ENCODE data around the gene ABHD2. TPM values are rescaled to one million over a fixed set of nuclear protein-coding genes. Genes with fewer than 3 reads are reported as not detected.

ABHD2 gene
- total and polyA plus RNA-seq, 9 of the 15 experiments (the other 6 are each of a cell fraction or from before 2014, with no cell fraction given) = 16.9 to 99.8 (median 47.5) TPM

DNA sequence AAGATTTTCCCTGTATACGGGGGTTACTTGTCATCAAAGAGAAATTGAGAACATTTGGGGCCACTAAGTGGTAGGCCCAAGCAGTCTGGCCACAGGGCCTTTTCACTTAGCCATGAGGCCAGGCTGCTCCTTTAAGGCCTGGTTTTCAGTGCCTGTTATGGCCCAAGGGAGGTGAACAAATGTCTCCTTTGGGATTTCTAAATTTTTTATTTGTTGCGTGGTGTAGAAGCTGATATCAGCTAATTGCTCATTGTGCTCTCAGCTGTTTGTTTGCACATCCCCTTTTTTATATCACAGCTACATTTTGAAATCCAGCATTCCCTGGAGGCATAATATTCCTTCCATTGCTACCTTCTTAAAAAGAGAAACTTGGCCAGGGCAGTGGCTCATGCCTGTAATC, 84.7 kb downstream of the ABHD2 start:
- H3K9ac ChIP-seq (ENCODE audit: insufficient read depth in 1 of 2, low read depth in 2 of 2, low read length in 2 of 2) = no peak overlapping the region
- intact Hi-C loops (cut with micrococcal nuclease) (no loop called here), in situ Hi-C loops (cut with MboI) (loop anchor here (10.0 kb wide), 1 partner anchor 288 kb away; no protein-coding TSS in a partner anchor)
- H3K27me3 ChIP-seq (ENCODE audit: control insufficient read depth in 2 of 2, insufficient read depth in 2 of 2, low read length in 2 of 2) = no peaks in the 10 kb centered on the region
- ATAC-seq (no peak), DNase-seq (ENCODE audit: extremely low read depth in 1 of 4, low spot score in 3 of 4) (no peak), FAIRE-seq (no peak)
- no peaks in the 10 kb centered on the region for H4K20me1 ChIP-seq (replicated peaks; ENCODE audit: control insufficient read depth, insufficient read depth, low read length)
- H3K9me1 ChIP-seq (ENCODE audit: control insufficient read depth, insufficient read depth, low read length) = no peaks in the 10 kb centered on the region
- H3K79me2 ChIP-seq (ENCODE audit: control insufficient read depth, insufficient read depth, low read length) = peaks cover 2% of the 10 kb centered on the region; the same call in 1 of the 3 replicates
- 95% methylated on average over 2 of the region's 2 CpGs for WGBS (ENCODE audit: insufficient coverage, low coverage, missing lambda C conversion rate)
- H2AFZ ChIP-seq (ENCODE audit: low read depth, low read length) = no peak overlapping the region
- H3K9me3 ChIP-seq (replicated peaks; ENCODE audit: control insufficient read depth, insufficient read depth, low read depth, low read length) = no peaks in the 10 kb centered on the region
- H3K36me3 ChIP-seq (ENCODE audit: control insufficient read depth, insufficient read depth, low read length) = peaks cover 63% of the 10 kb centered on the region
- no peaks in the 10 kb centered on the region for H3K4me1 ChIP-seq (replicated peaks in 1 of 2; ENCODE audit: control insufficient read depth in 2 of 2, insufficient read depth in 2 of 2, low read length in 2 of 2)
- H3K4me3 ChIP-seq = no peak overlapping the region
- CTCF ChIA-PET (ENCODE audit: low intra/inter-chr PET ratio) = interaction anchor here (0.7 to 0.8 kb wide), 2 partner anchors 102 to 116 kb away, joined by 3 to 4 read pairs; no protein-coding TSS in a partner anchor
- no peak overlapping the region for H3K27ac ChIP-seq (ENCODE audit: extremely low read depth, low read depth, low read length)
- POLR2A ChIA-PET = no interaction called here
- H3K4me2 ChIP-seq (ENCODE audit: insufficient read depth, low read length) = no peak overlapping the region
- no TSS peak for BruUV-seq (replicated peaks)
- TF ChIP-seq, protein P1, sequence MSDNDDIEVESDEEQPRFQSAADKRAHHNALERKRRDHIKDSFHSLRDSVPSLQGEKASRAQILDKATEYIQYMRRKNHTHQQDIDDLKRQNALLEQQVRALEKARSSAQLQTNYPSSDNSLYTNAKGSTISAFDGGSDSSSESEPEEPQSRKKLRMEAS (CRISPR knock-in tag; IDR thresholded peaks at IDR 0.05) = no peak
- TF ChIP-seq FOXA1 (IDR thresholded peaks at IDR 0.05; ENCODE audit: borderline replicate concordance) = no peak
- TF ChIP-seq ARID1B (IDR thresholded peaks at IDR 0.05) = no peak
- TF ChIP-seq, protein P2, sequence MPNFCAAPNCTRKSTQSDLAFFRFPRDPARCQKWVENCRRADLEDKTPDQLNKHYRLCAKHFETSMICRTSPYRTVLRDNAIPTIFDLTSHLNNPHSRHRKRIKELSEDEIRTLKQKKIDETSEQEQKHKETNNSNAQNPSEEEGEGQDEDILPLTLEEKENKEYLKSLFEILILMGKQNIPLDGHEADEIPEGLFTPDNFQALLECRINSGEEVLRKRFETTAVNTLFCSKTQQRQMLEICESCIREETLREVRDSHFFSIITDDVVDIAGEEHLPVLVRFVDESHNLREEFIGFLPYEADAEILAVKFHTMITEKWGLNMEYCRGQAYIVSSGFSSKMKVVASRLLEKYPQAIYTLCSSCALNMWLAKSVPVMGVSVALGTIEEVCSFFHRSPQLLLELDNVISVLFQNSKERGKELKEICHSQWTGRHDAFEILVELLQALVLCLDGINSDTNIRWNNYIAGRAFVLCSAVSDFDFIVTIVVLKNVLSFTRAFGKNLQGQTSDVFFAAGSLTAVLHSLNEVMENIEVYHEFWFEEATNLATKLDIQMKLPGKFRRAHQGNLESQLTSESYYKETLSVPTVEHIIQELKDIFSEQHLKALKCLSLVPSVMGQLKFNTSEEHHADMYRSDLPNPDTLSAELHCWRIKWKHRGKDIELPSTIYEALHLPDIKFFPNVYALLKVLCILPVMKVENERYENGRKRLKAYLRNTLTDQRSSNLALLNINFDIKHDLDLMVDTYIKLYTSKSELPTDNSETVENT (CRISPR knock-in tag; IDR thresholded peaks at IDR 0.05) = no peak
- TF ChIP-seq HCFC1 (IDR thresholded peaks at IDR 0.05; ENCODE audit: low read depth, low read length) = no peak
- TF ChIP-seq GABPB1 (CRISPR knock-in tag; IDR thresholded peaks at IDR 0.05) = no peak
- TF ChIP-seq, protein P3, sequence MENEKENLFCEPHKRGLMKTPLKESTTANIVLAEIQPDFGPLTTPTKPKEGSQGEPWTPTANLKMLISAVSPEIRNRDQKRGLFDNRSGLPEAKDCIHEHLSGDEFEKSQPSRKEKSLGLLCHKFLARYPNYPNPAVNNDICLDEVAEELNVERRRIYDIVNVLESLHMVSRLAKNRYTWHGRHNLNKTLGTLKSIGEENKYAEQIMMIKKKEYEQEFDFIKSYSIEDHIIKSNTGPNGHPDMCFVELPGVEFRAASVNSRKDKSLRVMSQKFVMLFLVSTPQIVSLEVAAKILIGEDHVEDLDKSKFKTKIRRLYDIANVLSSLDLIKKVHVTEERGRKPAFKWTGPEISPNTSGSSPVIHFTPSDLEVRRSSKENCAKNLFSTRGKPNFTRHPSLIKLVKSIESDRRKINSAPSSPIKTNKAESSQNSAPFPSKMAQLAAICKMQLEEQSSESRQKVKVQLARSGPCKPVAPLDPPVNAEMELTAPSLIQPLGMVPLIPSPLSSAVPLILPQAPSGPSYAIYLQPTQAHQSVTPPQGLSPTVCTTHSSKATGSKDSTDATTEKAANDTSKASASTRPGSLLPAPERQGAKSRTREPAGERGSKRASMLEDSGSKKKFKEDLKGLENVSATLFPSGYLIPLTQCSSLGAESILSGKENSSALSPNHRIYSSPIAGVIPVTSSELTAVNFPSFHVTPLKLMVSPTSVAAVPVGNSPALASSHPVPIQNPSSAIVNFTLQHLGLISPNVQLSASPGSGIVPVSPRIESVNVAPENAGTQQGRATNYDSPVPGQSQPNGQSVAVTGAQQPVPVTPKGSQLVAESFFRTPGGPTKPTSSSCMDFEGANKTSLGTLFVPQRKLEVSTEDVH (IDR thresholded peaks at IDR 0.05; ENCODE audit: low read depth, partially characterized antibody) = no peak
- TF ChIP-seq, protein P4, sequence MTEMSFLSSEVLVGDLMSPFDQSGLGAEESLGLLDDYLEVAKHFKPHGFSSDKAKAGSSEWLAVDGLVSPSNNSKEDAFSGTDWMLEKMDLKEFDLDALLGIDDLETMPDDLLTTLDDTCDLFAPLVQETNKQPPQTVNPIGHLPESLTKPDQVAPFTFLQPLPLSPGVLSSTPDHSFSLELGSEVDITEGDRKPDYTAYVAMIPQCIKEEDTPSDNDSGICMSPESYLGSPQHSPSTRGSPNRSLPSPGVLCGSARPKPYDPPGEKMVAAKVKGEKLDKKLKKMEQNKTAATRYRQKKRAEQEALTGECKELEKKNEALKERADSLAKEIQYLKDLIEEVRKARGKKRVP (CRISPR knock-in tag; IDR thresholded peaks at IDR 0.05) = no peak
- TF ChIP-seq GTF2A2 (tag; IDR thresholded peaks at IDR 0.05) = no peak
- no peak for TF ChIP-seq ZNF133 (CRISPR knock-in tag; IDR thresholded peaks at IDR 0.05)
- TF ChIP-seq, protein P5, sequence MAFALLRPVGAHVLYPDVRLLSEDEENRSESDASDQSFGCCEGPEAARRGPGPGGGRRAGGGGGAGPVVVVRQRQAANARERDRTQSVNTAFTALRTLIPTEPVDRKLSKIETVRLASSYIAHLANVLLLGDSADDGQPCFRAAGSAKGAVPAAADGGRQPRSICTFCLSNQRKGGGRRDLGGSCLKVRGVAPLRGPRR (CRISPR knock-in tag; IDR thresholded peaks at IDR 0.05) = no peak
- no peak for TF ChIP-seq RBFOX2 (IDR thresholded peaks at IDR 0.05; ENCODE audit: low read depth, low read length)
- TF ChIP-seq, protein P6, sequence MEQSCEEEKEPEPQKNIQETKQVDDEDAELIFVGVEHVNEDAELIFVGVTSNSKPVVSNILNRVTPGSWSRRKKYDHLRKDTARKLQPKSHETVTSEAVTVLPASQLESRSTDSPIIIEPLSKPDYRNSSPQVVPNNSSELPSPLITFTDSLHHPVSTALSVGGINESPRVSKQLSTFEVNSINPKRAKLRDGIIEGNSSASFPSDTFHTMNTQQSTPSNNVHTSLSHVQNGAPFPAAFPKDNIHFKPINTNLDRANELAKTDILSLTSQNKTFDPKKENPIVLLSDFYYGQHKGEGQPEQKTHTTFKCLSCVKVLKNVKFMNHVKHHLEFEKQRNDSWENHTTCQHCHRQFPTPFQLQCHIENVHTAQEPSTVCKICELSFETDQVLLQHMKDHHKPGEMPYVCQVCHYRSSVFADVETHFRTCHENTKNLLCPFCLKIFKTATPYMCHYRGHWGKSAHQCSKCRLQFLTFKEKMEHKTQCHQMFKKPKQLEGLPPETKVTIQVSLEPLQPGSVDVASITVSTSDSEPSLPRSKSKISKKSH (CRISPR knock-in tag; IDR thresholded peaks at IDR 0.05) = no peak
- TF ChIP-seq ZNF431 (CRISPR knock-in tag; IDR thresholded peaks at IDR 0.05) = no peak
- no peak for TF ChIP-seq HEY1 (CRISPR knock-in tag; IDR thresholded peaks at IDR 0.05; ENCODE audit: borderline replicate concordance)
- TF ChIP-seq YBX1 (IDR thresholded peaks at IDR 0.05) = no peak
